ENCODE results near the gene GLYR1. TPM values are rescaled to one million over a fixed set of nuclear protein-coding genes. Genes with fewer than 3 reads are reported as not detected.

Gene GLYR1
- total RNA-seq, 1 donor from 2014 or later: 51.6 TPM

GRCh38 chr16:4820652-4821051 lies 26.4 kb downstream of the GLYR1 start:
- DNase-seq (ENCODE audit: extremely low spot score in 2 of 2): no peak
- Histone ChIP-seq H3K4me3 (no peak overlapping the region), H3K4me1 (no peaks in the 10 kb centered on the region), H3K27ac (no peak overlapping the region), H3K9me3 (no peaks in the 10 kb centered on the region), H3K36me3 (peaks cover 0 to 72% of the 10 kb centered on the region in 2 donors), H3K27me3 (no peaks in the 10 kb centered on the region)
- no peak for TF ChIP-seq CTCF (IDR thresholded peaks at IDR 0.05)
- TF ChIP-seq POLR2AphosphoS5 (IDR thresholded peaks at IDR 0.05; ENCODE audit: insufficient read depth in 1 of 2, low read depth in 1 of 2): no peak
- no peak for TF ChIP-seq POLR2A (IDR thresholded peaks at IDR 0.05)
- intact Hi-C loops (cut with DNase I): no loop called here

DNA sequence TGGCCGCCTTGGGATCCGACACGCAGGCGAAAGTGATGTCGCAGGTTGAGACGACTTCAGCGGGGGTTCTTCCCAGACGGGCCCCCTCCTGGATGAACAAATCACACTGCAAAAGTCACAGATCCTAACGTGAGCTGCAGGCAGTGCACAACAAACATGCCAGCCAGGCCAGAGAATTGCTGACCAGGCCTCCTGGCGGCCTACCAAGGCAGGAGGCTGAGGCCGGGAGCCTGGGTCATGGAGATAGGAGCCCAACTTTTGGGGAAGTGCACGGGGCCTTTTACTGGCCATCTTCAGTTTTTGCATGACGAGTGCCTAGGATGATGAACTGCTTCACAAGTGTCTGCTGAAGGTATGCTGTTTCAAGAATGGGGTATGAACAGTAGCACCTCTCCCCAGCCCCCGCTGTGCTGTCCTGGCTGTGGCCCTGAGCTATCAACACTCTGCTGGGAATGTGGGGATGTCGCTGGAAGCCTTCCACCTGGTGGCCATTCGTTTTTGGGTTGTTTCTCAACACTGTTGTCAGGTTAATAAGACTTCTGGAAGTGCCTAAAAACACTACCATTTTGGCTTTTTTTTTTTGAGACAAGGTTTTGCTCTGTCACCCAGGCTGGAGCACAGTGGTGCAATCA lies 32.4 kb downstream of the GLYR1 start:
- no peak for TF ChIP-seq CTCF (IDR thresholded peaks at IDR 0.05)
- TF ChIP-seq POLR2AphosphoS5 (IDR thresholded peaks at IDR 0.05; ENCODE audit: insufficient read depth in 1 of 2, low read depth in 1 of 2): no peak
- Histone ChIP-seq H3K27ac (no peak overlapping the region), H3K4me3 (no peak overlapping the region), H3K4me1 (no peaks in the 10 kb centered on the region), H3K9me3 (no peaks in the 10 kb centered on the region), H3K27me3 (no peaks in the 10 kb centered on the region), H3K36me3 (peaks cover 0 to 88% of the 10 kb centered on the region in 2 donors)
- intact Hi-C loops (cut with DNase I): no loop called here
- DNase-seq (ENCODE audit: extremely low spot score in 2 of 2): no peak

- no peaks in the 10 kb centered on the region for H3K9me3 ChIP-seq
- no peaks in the 10 kb centered on the region for H3K27me3 ChIP-seq
- H3K4me3 ChIP-seq: no peak overlapping the region
- no peak overlapping the region for H3K27ac ChIP-seq
- intact Hi-C loops (cut with DNase I): no loop called here
- DNase-seq (ENCODE audit: extremely low spot score in 2 of 2): no peak
- H3K4me1 ChIP-seq: no peaks in the 10 kb centered on the region
- TF ChIP-seq POLR2AphosphoS5 (IDR thresholded peaks at IDR 0.05; ENCODE audit: insufficient read depth in 1 of 2, low read depth in 1 of 2) (no peak), POLR2A (IDR thresholded peaks at IDR 0.05) (no peak), CTCF (IDR thresholded peaks at IDR 0.05) (no peak)
- H3K36me3 ChIP-seq: peaks cover 0 to 90% of the 10 kb centered on the region in 2 donors
Observed at GRCh38 chr16:4814046-4814445, 33.0 kb downstream of the GLYR1 start.

DNA sequence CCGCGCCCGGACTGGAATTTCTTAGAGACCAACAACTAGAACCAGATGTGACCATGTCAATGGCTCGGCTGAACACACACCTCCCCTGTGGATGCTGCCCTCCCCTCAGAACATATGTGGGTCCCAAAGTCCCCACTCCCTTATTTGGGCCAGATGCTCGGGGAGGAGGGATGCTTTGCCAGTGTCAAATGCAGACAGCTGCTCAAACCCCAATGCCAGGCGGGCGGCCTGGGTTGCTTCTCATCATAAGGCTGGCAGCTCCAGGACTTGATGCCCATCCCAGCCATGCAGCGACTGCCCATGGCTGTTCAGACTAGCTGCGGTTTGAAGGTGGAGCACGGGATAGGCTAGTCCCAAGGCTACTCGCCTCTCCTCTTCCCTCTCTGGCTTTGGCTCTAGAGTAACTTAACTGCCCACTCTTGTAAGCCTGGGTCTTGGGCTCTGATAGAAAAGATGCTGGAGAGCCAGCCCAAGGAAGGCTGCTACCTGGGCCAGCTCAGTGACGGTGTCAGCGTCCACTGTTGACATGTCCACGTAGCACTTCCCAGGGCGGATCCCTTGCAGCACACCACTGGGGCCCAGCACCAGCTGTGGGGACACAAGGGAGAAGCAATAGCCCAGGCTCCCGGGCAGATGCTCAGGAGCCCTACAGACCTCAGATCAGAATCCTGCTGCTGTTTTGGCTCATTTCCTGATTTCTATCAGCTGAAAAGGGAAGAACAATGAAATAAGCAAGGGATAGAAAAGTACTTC lies 33.7 kb downstream of the GLYR1 start:
- H3K27me3 ChIP-seq: no peaks in the 10 kb centered on the region
- no peak for DNase-seq (ENCODE audit: extremely low spot score in 2 of 2)
- H3K36me3 ChIP-seq: peaks cover 0 to 86% of the 10 kb centered on the region in 2 donors
- no peaks in the 10 kb centered on the region for H3K4me1 ChIP-seq
- intact Hi-C loops (cut with DNase I): no loop called here
- TF ChIP-seq POLR2A (IDR thresholded peaks at IDR 0.05) (no peak), POLR2AphosphoS5 (IDR thresholded peaks at IDR 0.05; ENCODE audit: insufficient read depth in 1 of 2, low read depth in 1 of 2) (no peak)
- H3K27ac ChIP-seq: no peak overlapping the region
- no peak overlapping the region for H3K4me3 ChIP-seq
- H3K9me3 ChIP-seq: no peaks in the 10 kb centered on the region

DNA sequence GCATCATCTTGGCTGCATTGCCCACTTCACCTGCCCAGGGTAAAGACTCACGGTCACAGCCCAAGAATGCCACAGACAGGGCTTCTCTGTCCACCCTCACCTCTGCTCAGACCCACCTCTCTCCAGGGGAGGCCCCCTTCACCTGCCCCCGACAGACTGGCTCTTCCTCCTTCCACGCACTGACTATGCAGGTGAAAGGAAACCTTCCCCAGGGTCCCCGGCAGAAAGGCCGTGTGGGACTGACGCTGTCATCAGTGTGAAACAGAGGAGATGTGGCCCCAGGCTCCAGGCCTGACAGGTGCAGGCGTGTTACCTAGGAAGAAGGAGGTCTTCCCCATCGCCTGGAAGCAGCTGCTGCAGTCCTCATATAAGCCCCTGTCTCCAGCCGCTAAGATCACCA lies 35.3 kb downstream of the GLYR1 start:
- no peak for DNase-seq (ENCODE audit: extremely low spot score in 2 of 2)
- Histone ChIP-seq H3K27me3 (no peaks in the 10 kb centered on the region), H3K4me1 (no peaks in the 10 kb centered on the region), H3K4me3 (no peak overlapping the region), H3K27ac (no peak overlapping the region), H3K36me3 (peaks cover 0 to 83% of the 10 kb centered on the region in 2 donors), H3K9me3 (no peaks in the 10 kb centered on the region)
- no peak for TF ChIP-seq CTCF (IDR thresholded peaks at IDR 0.05)
- no peak for TF ChIP-seq POLR2AphosphoS5 (IDR thresholded peaks at IDR 0.05; ENCODE audit: insufficient read depth in 1 of 2, low read depth in 1 of 2)
- no peak for TF ChIP-seq POLR2A (IDR thresholded peaks at IDR 0.05)
- intact Hi-C loops (cut with DNase I): no loop called here

All from vagina (tissue), 2 donors.